A549 (cell line): Measurements from ENCODE around the gene PHKB.

ENCODE experiments used
- CHD2 ChIP-seq: fragments of 150-350 bp; IDR thresholded peaks from 2 replicates; pipeline ENCODE4 v1.6.1; 2014; ENCODE audit warnings: low read length; ENCODE audit not compliant: partially characterized antibody
- POLR2A ChIP-seq: IDR thresholded peaks from 2 replicates; pipeline ENCODE4 v1.6.1; 2012; ENCODE audit warnings: mild to moderate bottlenecking, low read length
- ZC3H11A ChIP-seq: fragments of 450-650 bp; IDR thresholded peaks from 2 replicates; pipeline ENCODE4 v1.6.1; 2014; ENCODE audit warnings: antibody characterized with exemption, mild to moderate bottlenecking
- TF ChIP-seq, protein P1 (sequence below): fragments of 250-450 bp; sonication (Bioruptor Pico); IDR thresholded peaks from 2 replicates; pipeline ENCODE4 v1.5.0; 2021; ENCODE audit warnings: mild to moderate bottlenecking, moderate library complexity, borderline replicate concordance
- TF ChIP-seq, protein P2 (sequence below): fragments of 450-650 bp; IDR thresholded peaks from 2 replicates; pipeline ENCODE4 v1.6.1; 2014; ENCODE audit warnings: antibody characterized with exemption

DNA sequence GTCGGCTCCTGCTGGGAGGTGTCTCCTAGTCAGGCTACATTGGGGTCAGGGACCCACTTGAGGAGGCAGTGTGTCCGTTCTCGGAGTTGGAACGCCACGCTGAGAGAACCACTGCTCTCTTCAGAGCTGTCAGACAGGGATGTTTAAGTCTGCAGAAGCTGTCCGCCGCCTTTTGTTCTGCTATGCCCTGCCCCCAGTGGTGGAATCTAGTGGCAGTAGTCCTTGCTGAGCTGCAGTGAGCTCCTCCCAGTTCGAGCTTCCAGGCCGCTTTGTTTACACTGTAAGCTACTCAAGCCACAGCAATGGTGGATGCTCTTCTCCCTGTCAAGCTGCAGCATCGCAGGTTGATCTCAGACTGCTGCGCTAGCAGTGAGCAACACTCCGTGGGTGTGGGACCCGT lies 36.3 kb upstream of the PHKB start:
- TF ChIP-seq, protein P1, sequence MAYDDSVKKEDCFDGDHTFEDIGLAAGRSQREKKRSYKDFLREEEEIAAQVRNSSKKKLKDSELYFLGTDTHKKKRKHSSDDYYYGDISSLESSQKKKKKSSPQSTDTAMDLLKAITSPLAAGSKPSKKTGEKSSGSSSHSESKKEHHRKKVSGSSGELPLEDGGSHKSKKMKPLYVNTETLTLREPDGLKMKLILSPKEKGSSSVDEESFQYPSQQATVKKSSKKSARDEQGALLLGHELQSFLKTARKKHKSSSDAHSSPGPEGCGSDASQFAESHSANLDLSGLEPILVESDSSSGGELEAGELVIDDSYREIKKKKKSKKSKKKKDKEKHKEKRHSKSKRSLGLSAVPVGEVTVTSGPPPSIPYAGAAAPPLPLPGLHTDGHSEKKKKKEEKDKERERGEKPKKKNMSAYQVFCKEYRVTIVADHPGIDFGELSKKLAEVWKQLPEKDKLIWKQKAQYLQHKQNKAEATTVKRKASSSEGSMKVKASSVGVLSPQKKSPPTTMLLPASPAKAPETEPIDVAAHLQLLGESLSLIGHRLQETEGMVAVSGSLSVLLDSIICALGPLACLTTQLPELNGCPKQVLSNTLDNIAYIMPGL, result no peak
- TF ChIP-seq CHD2 (no peak), ZC3H11A (no peak), POLR2A (no peak)
- TF ChIP-seq, protein P2, sequence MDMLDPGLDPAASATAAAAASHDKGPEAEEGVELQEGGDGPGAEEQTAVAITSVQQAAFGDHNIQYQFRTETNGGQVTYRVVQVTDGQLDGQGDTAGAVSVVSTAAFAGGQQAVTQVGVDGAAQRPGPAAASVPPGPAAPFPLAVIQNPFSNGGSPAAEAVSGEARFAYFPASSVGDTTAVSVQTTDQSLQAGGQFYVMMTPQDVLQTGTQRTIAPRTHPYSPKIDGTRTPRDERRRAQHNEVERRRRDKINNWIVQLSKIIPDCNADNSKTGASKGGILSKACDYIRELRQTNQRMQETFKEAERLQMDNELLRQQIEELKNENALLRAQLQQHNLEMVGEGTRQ, result no peak
